K562 (cell line): ENCODE results near the gene BICC1. TPM values are rescaled to one million over a fixed set of nuclear protein-coding genes. Genes with fewer than 3 reads are reported as not detected.

Experiments used
- ATAC-seq: fragments of 200-7000 bp; cut with Tn5 transposase; 3 replicates; pipeline ENCODE4 v1.9.1; 2020; ENCODE audit warnings: moderate library complexity
- BruUV-seq: library from RNA; stranded (reverse); fragments of 400-500 nt; replicated peaks from 2 replicates; lab custom pipeline; 2021; lab: Mats Ljungman, UMichigan
- CTCF ChIA-PET: fragments of 300-600 bp; formaldehyde crosslinking; extraction: SDS; loops from one replicate; lab custom pipeline; 2021; ENCODE audit warnings: low intra/inter-chr PET ratio; lab: Yijun Ruan, JAX
- POLR2A ChIA-PET: fragments of 300-600, 350-650 bp; sonication (Branson Sonifier 250); formaldehyde crosslinking; extraction: SDS; loops from one replicate; lab custom pipeline; 2021; ENCODE audit warnings: antibody characterized with exemption, inconsistent platforms; lab: Yijun Ruan, JAX
- DNase-seq, 4 experiments: peaks; one replicate each; pipeline versions ENCODE4 v3.0.0 to v3.0.0-alpha.2; 2011 to 2018; ENCODE audit warnings: low spot score in 3 of 4, mixed read lengths in 3 of 4; ENCODE audit errors: extremely low read depth in 1 of 4
- FAIRE-seq: peaks from 2 replicates; lab custom pipeline; 2011; peaks lifted over from hg19 to GRCh38; lab: Jason Lieb, UNC
- H2AFZ ChIP-seq: 2 replicates; pipeline ENCODE4 v1.6.0; 2011; ENCODE audit warnings: low read depth, low read length, control low read depth, inconsistent platforms
- H3K27ac ChIP-seq: fragments of 200-600 bp; 3 replicates; pipeline ENCODE4 v1.8.0; 2011; ENCODE audit warnings: low read depth, mild to moderate bottlenecking, control low read depth, inconsistent platforms, low read length, moderate library complexity, mixed read lengths; ENCODE audit errors: extremely low read depth
- H3K27me3 ChIP-seq, 2 experiments: fragments of 300-600 bp in 1 of 2; 2 replicates in 1 of 2; 3 replicates in 1 of 2; pipeline versions ENCODE4 v1.6.0 to v1.8.0; 2011; ENCODE audit warnings: inconsistent platforms in 2 of 2, low read length in 2 of 2, mild to moderate bottlenecking in 1 of 2, mixed read lengths in 1 of 2, moderate library complexity in 1 of 2; ENCODE audit not compliant: control insufficient read depth in 2 of 2, insufficient read depth in 2 of 2
- H3K36me3 ChIP-seq: fragments of 300-600 bp; 3 replicates; pipeline ENCODE4 v1.8.0; 2011; ENCODE audit warnings: mild to moderate bottlenecking, low read length, inconsistent platforms; ENCODE audit not compliant: control insufficient read depth, insufficient read depth
- H3K4me1 ChIP-seq, 2 experiments: fragments of 200-600 bp in 1 of 2; replicated peaks in 1 of 2; 2 replicates in 1 of 2; 3 replicates in 1 of 2; pipeline versions ENCODE4 v1.5.1 to v1.8.0; 2011; ENCODE audit warnings: inconsistent platforms in 2 of 2, low read length in 2 of 2, mild to moderate bottlenecking in 1 of 2, mixed read lengths in 1 of 2, moderate library complexity in 1 of 2; ENCODE audit not compliant: control insufficient read depth in 2 of 2, insufficient read depth in 2 of 2
- H3K4me2 ChIP-seq: 2 replicates; pipeline ENCODE4 v1.6.1; 2011; ENCODE audit warnings: low read length, control low read depth, inconsistent platforms, mixed read lengths; ENCODE audit not compliant: insufficient read depth
- H3K4me3 ChIP-seq: fragments of 200-600 bp; sonication (generic), shearing (Covaris generic); 2 replicates; pipeline ENCODE4 v1.5.1; 2016; ENCODE audit warnings: control low read depth, inconsistent platforms
- H3K79me2 ChIP-seq: fragments of 200-600 bp; 3 replicates; pipeline ENCODE4 v1.8.0; 2011; ENCODE audit warnings: low read length, inconsistent platforms; ENCODE audit not compliant: control insufficient read depth, insufficient read depth
- H3K9ac ChIP-seq, 2 experiments: 2 replicates each; pipeline versions ENCODE4 v1.6.0 to v1.6.1; 2011; ENCODE audit warnings: low read depth in 2 of 2, low read length in 2 of 2, control low read depth in 1 of 2, inconsistent platforms in 1 of 2, mild to moderate bottlenecking in 1 of 2, mixed read lengths in 1 of 2; ENCODE audit not compliant: insufficient read depth in 1 of 2
- H3K9me1 ChIP-seq: one replicate; pipeline ENCODE4 v1.6.0; 2011; ENCODE audit warnings: inconsistent platforms, mild to moderate bottlenecking, low read length, moderate library complexity; ENCODE audit not compliant: control insufficient read depth, insufficient read depth
- H3K9me3 ChIP-seq: replicated peaks from 2 replicates; pipeline ENCODE4 v1.5.1; 2011; ENCODE audit warnings: low read depth, low read length, inconsistent platforms; ENCODE audit not compliant: control insufficient read depth, insufficient read depth
- H4K20me1 ChIP-seq: replicated peaks from 2 replicates; pipeline ENCODE4 v1.6.1; 2011; ENCODE audit warnings: low read length, inconsistent platforms, mixed read lengths; ENCODE audit not compliant: control insufficient read depth, insufficient read depth
- CTCF ChIP-seq, 3 experiments: IDR thresholded peaks in 2 of 3; conservative IDR thresholded peaks in 1 of 3; 2 replicates each; pipeline ENCODE4 v1.5.1; 2011 to 2012; ENCODE audit warnings: low read length in 3 of 3, mild to moderate bottlenecking in 3 of 3, control low read depth in 2 of 3, improper control_type of control experiment in 1 of 3, inconsistent platforms in 1 of 3, low read depth in 1 of 3, mixed read lengths in 1 of 3, moderate library complexity in 1 of 3; ENCODE audit not compliant: insufficient read depth in 2 of 3
- RAD21 ChIP-seq, 2 experiments: fragments of 250-450 bp in 1 of 2; fragments of 450-650 bp in 1 of 2; sonication (Bioruptor Pico) in 1 of 2; formaldehyde crosslinking in 1 of 2; IDR thresholded peaks in 1 of 2; conservative IDR thresholded peaks in 1 of 2; 2 replicates each; pipeline versions ENCODE4 v1.4.0 to v1.8.0; 2020 to 2022; ENCODE audit warnings: mild to moderate bottlenecking in 2 of 2, moderate library complexity in 1 of 2
- REST ChIP-seq, 2 experiments: fragments of 450-650 bp; formaldehyde crosslinking in 1 of 2; IDR thresholded peaks; 2 replicates each; pipeline versions ENCODE4 v1.4.0 to v1.6.1; 2014 to 2020; ENCODE audit warnings: mild to moderate bottlenecking in 2 of 2, borderline replicate concordance in 1 of 2, low read depth in 1 of 2
- ZNF717 ChIP-seq: fragments of 250-450 bp; sonication (Bioruptor Pico); IDR thresholded peaks from 2 replicates; pipeline ENCODE4 v1.5.0; 2021
- WGBS: fragments of 100-300 bp; shearing (Covaris generic); methylation state at CpG from one replicate; pipeline ENCODE4 v1.1.6; 2016; ENCODE audit warnings: low coverage, mixed read lengths; ENCODE audit not compliant: insufficient coverage; ENCODE audit errors: missing lambda C conversion rate; 5-methylcytosine and 5-hydroxymethylcytosine counted together
- in situ Hi-C: fragments of 300-500 bp; cut with MboI; formaldehyde crosslinking; loops from 4 replicates; pipeline ENCODE4 v1.15.0; 2018; ENCODE audit warnings: inconsistent platforms, mixed read lengths
- intact Hi-C: fragments of 100-400 bp; cut with micrococcal nuclease; formaldehyde crosslinking; loops from 2 replicates; pipeline ENCODE4 v1.14.2; 2022
- polyA plus RNA-seq, 8 experiments: library from polyadenylated mRNA; depleted of rRNA in 4 of 8; stranded (reverse) in 5 of 8; unstranded in 3 of 8; fragments of >200 nt; fragmentation: Nextera tagmentation in 2 of 8; fragmentation: Illumina TruSeq in 1 of 8; extraction: Ambion mirVana in 2 of 8; extraction: Trizol in 1 of 8; gene quantifications; 2 replicates each; pipeline versions ENCODE4 v1.2.1 to v1.2.3, GENCODE V29; 2011 to 2014; ENCODE audit warnings: inconsistent platforms in 1 of 8, missing spikeins in 1 of 8
- total RNA-seq, 7 experiments: library from RNA; depleted of rRNA in 6 of 7; stranded (reverse); fragments of >200 nt in 6 of 7; fragmentation: Illumina TruSeq in 2 of 7; extraction: Trizol in 2 of 7; gene quantifications; 2 replicates each; pipeline versions ENCODE4 v1.2.1 to v1.2.3, GENCODE V29; 2011 to 2021; ENCODE audit warnings: low replicate concordance in 1 of 7

The BICC1 gene
- total and polyA plus RNA-seq, 9 of the 15 experiments (the other 6 are each of a cell fraction or from before 2014, with no cell fraction given): not detected

DNA sequence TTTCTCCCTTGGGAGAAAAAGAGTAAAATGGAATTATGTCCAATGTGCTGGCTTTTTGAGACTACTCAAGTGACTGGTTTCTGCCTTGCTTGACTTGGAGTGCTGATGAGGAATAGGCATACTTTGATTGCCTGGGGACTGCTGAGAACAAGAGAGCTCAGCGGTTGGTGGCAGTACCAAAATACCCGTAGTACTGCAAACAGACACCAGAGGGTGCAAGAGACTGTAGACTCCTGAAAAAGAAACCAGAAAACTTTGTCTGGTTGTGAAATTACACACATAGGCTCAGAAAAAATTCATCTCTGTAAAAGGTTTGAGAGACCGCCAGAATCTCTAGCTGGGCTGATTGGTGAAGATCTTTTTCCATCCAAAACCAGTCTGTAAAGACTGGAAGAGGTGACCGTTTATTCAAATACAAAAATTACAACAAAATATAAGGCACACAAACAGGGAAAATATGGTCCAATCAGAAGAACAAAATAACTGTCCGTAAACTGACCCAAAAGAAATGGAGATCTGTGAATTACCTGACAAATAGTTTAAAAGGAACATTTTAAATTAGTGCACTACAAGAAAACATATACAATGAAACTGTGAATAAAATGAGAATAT lies 18.5 kb downstream of the BICC1 start:
- DNase-seq (peak; percentile 21 to 45 (median 38)), FAIRE-seq (peak; percentile 56), ATAC-seq (peak; percentile 75)
- Histone ChIP-seq H3K4me1 (no peaks in the 10 kb centered on the region), H3K4me3 (no peak overlapping the region), H3K9ac (no peak overlapping the region), H3K9me1 (no peaks in the 10 kb centered on the region), H3K27me3 (no peaks in the 10 kb centered on the region), H3K36me3 (no peaks in the 10 kb centered on the region), H3K4me2 (no peak overlapping the region), H4K20me1 (no peaks in the 10 kb centered on the region), H3K27ac (no peak overlapping the region), H2AFZ (no peak overlapping the region), H3K9me3 (no peaks in the 10 kb centered on the region), H3K79me2 (no peaks in the 10 kb centered on the region)
- no peak for TF ChIP-seq ZNF717 (CRISPR knock-in tag)
- peak; percentile 43 to 59; a peak in 3 of 4 replicates for TF ChIP-seq RAD21 (CRISPR knock-in tag; conservative IDR thresholded peaks at IDR 0.05 in 1 of 2, IDR thresholded peaks at IDR 0.05 in 1 of 2)
- peak; percentile 40; the same call in 1 of the 2 replicates for TF ChIP-seq REST (IDR thresholded peaks at IDR 0.05; ENCODE audit: borderline replicate concordance)
- TF ChIP-seq REST (CRISPR knock-in tag; IDR thresholded peaks at IDR 0.05; ENCODE audit: low read depth): no peak
- peak; percentile 38 to 65 (median 61); a peak in 5 of 6 replicates for TF ChIP-seq CTCF (IDR thresholded peaks at IDR 0.05 in 2 of 3, conservative IDR thresholded peaks at IDR 0.05 in 1 of 3; ENCODE audit: insufficient read depth in 2 of 3, low read depth in 1 of 3, low read length in 3 of 3)
- WGBS: 2% methylated on average over 5 of the region's 5 CpGs
- in situ Hi-C loops: no loop called here
- ChIA-PET POLR2A (interaction anchor here (1.1 kb wide), 1 partner anchor 160 kb away, joined by 3 read pairs; no protein-coding TSS in a partner anchor), CTCF (interaction anchor here (0.6 kb wide), 1 partner anchor 357 kb away, joined by 3 read pairs; no protein-coding TSS in a partner anchor)
- intact Hi-C loops: loop anchor here (1.0 to 10.0 kb wide), 2 partner anchors 232 to 356 kb away; no protein-coding TSS in a partner anchor
- no TSS peak for BruUV-seq
